GM23338 (cell line): Measurements from ENCODE around the gene ADAMTS7. TPM values are rescaled to one million over a fixed set of nuclear protein-coding genes. Genes with fewer than 3 reads are reported as not detected.

ENCODE experiments used
- ATAC-seq: fragments of 200-7000 bp; cut with Tn5 transposase; 3 replicates; pipeline ENCODE4 v1.9.1; 2020
- DNase-seq: peaks from one replicate; pipeline ENCODE4 v3.0.0-alpha.2; 2015; ENCODE audit warnings: low spot score
- H2AFZ ChIP-seq: fragments of 200-600 bp; sonication (generic); 2 replicates; pipeline ENCODE4 v1.8.0; 2016; ENCODE audit warnings: antibody characterized with exemption, mild to moderate bottlenecking, moderate library complexity
- H3F3A ChIP-seq: fragments of 200-600 bp; sonication (generic); replicated peaks from 2 replicates; pipeline ENCODE4 v1.8.0; 2017; ENCODE audit warnings: antibody characterized with exemption, mixed run types, low read depth
- H3K27ac ChIP-seq: fragments of 200-600 bp; sonication (generic); 2 replicates; pipeline ENCODE4 v1.6.1; 2016; ENCODE audit warnings: low read depth
- H3K27me3 ChIP-seq: fragments of 200-600 bp; sonication (generic); 2 replicates; pipeline ENCODE4 v1.8.0; 2016; ENCODE audit warnings: mild to moderate bottlenecking, mixed run types, moderate library complexity; ENCODE audit not compliant: insufficient read depth
- H3K36me3 ChIP-seq: fragments of 200-600 bp; sonication (generic); 2 replicates; pipeline ENCODE4 v1.8.0; 2016; ENCODE audit warnings: mild to moderate bottlenecking; ENCODE audit not compliant: insufficient read depth
- H3K4me1 ChIP-seq: fragments of 200-600 bp; sonication (generic); 2 replicates; pipeline ENCODE4 v1.8.0; 2016; ENCODE audit warnings: mild to moderate bottlenecking, moderate library complexity; ENCODE audit not compliant: insufficient read depth
- H3K4me2 ChIP-seq: fragments of 200-600 bp; sonication (generic); 2 replicates; pipeline ENCODE4 v1.7.1; 2017; ENCODE audit warnings: mixed run types
- H3K4me3 ChIP-seq: fragments of 200-600 bp; sonication (generic); 2 replicates; pipeline ENCODE4 v1.6.1; 2016; ENCODE audit warnings: mixed run types
- H3K79me2 ChIP-seq: fragments of 200-600 bp; sonication (generic); replicated peaks from 2 replicates; pipeline ENCODE4 v1.8.0; 2017; ENCODE audit warnings: mild to moderate bottlenecking; ENCODE audit not compliant: insufficient read depth
- H3K9me2 ChIP-seq: fragments of 200-600 bp; sonication (generic); 2 replicates; pipeline ENCODE4 v1.8.0; 2017; ENCODE audit not compliant: insufficient read depth
- H4K20me1 ChIP-seq: fragments of 200-600 bp; sonication (generic); replicated peaks from 2 replicates; pipeline ENCODE4 v1.8.0; 2017; ENCODE audit warnings: mild to moderate bottlenecking; ENCODE audit not compliant: insufficient read depth
- H3K27ac Mint-ChIP-seq: 2 replicates; pipeline ENCODE4 v1.8.0; 2020; ENCODE audit warnings: inconsistent platforms, mild to moderate bottlenecking, moderate library complexity, mixed read lengths
- H3K27me3 Mint-ChIP-seq: 3 replicates; pipeline ENCODE4 v1.8.0; 2022; ENCODE audit warnings: low read depth, mild to moderate bottlenecking, moderate library complexity, mixed read lengths, inconsistent platforms; ENCODE audit not compliant: insufficient read depth, poor library complexity
- H3K36me3 Mint-ChIP-seq: 3 replicates; pipeline ENCODE4 v1.8.0; 2021; ENCODE audit warnings: low read depth, mild to moderate bottlenecking, inconsistent platforms, moderate library complexity, mixed read lengths
- H3K4me1 Mint-ChIP-seq: 3 replicates; pipeline ENCODE4 v1.8.0; 2020; ENCODE audit warnings: mild to moderate bottlenecking, inconsistent platforms, mixed read lengths
- H3K4me3 Mint-ChIP-seq: 3 replicates; pipeline ENCODE4 v1.8.0; 2021; ENCODE audit warnings: moderate library complexity, mild to moderate bottlenecking, inconsistent platforms, mixed read lengths
- H3K9me3 Mint-ChIP-seq: 3 replicates; pipeline ENCODE4 v1.8.0; 2020; ENCODE audit warnings: moderate library complexity, mild to moderate bottlenecking, inconsistent platforms, mixed read lengths
- CREB1 ChIP-seq: fragments of 250-450 bp; sonication (Bioruptor Pico); IDR thresholded peaks from 2 replicates; pipeline ENCODE4 v1.5.0; 2020; ENCODE audit warnings: low read depth, mild to moderate bottlenecking, moderate library complexity
- EZH2 ChIP-seq: fragments of 200-600 bp; sonication (generic); IDR thresholded peaks from one replicate; pipeline ENCODE4 v1.8.0; 2017; ENCODE audit warnings: antibody characterized with exemption, mild to moderate bottlenecking, low read depth; ENCODE audit not compliant: unreplicated experiment
- EZH2phosphoT487 ChIP-seq: fragments of 200-600 bp; sonication (generic); IDR thresholded peaks from one replicate; pipeline ENCODE4 v1.8.1; 2018; ENCODE audit warnings: antibody characterized with exemption; ENCODE audit not compliant: unreplicated experiment
- JUNB ChIP-seq: IDR thresholded peaks from one replicate; pipeline ENCODE4 v1.6.1; 2016; ENCODE audit warnings: antibody characterized with exemption; ENCODE audit not compliant: unreplicated experiment
- NANOG ChIP-seq: IDR thresholded peaks from 2 replicates; pipeline ENCODE4 v1.6.1; 2016; ENCODE audit warnings: antibody characterized with exemption, borderline replicate concordance
- POLR2AphosphoS5 ChIP-seq: IDR thresholded peaks from 2 replicates; pipeline ENCODE4 v1.6.1; 2016; ENCODE audit warnings: antibody characterized with exemption, low read depth
- STAT1 ChIP-seq: IDR thresholded peaks from one replicate; pipeline ENCODE4 v1.6.1; 2016; ENCODE audit warnings: antibody characterized with exemption; ENCODE audit not compliant: unreplicated experiment
- ZNF331 ChIP-seq: fragments of 250-450 bp; sonication (Bioruptor Pico); IDR thresholded peaks from 2 replicates; pipeline ENCODE4 v1.5.0; 2020; ENCODE audit warnings: low read depth, mild to moderate bottlenecking, moderate library complexity
- polyA plus RNA-seq: library from polyadenylated mRNA; unstranded; fragments of >200 nt; fragmentation: Nextera tagmentation; extraction: Ambion mirVana; gene quantifications from 2 replicates; pipeline ENCODE4 v1.2.1, GENCODE V29; 2016
- total RNA-seq: library from RNA; depleted of rRNA; stranded (reverse); fragments of >200 nt; shearing (Covaris generic); gene quantifications from 2 replicates; pipeline ENCODE4 v1.2.3, GENCODE V29; 2014
- TF ChIP-seq, protein P1 (sequence below), 2 experiments: fragments of 200-600 bp in 1 of 2; sonication (generic) in 1 of 2; conservative IDR thresholded peaks; 2 replicates each; pipeline versions ENCODE4 v1.5.1 to v1.6.1; 2016 to 2017; ENCODE audit warnings: antibody characterized with exemption in 2 of 2, low read depth in 2 of 2, mild to moderate bottlenecking in 2 of 2, moderate library complexity in 1 of 2
- TF ChIP-seq, protein P2 (sequence below): fragments of 250-450 bp; sonication (Bioruptor Pico); IDR thresholded peaks from 2 replicates; pipeline ENCODE4 v1.5.0; 2020; ENCODE audit warnings: mild to moderate bottlenecking, moderate library complexity
- TF ChIP-seq, protein P3 (sequence below): IDR thresholded peaks from one replicate; pipeline ENCODE4 v1.6.1; 2018; ENCODE audit warnings: antibody characterized with exemption; ENCODE audit not compliant: unreplicated experiment
- TF ChIP-seq, protein P4 (sequence below): IDR thresholded peaks from 2 replicates; pipeline ENCODE4 v1.6.1; 2016; ENCODE audit warnings: antibody characterized with exemption

The ADAMTS7 gene
- total and polyA plus RNA-seq, 2 experiments from 2014 or later, result 11.6 to 52.7 TPM

DNA sequence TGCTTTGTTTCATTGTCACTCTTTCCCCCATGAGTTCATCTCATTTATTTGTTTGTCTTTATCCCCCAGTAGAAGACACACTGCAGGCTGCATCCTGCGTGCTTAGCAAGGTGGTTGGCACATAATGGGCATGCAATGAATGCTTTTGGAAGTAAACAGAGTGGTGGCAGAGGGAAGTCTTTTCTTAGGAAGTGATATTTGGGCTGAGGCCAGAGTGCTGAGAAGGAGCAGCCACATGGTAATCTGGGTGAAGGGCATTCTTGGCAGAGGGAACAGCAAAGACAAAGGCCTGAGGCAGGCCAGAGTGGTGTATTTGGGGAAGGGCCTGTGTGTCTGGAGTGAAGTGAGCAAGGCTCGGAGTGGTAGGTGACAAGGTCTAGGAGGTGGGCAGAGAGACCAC, 17.7 kb upstream of the ADAMTS7 start:
- no peak overlapping the region for H3K4me2 ChIP-seq
- Mint-ChIP-seq H3K4me1 (peaks cover 9% of the 10 kb centered on the region; the same call in 2 of the 3 replicates), H3K9me3 (no peaks in the 10 kb centered on the region), H3K36me3 (no peaks in the 10 kb centered on the region), H3K4me3 (no peak overlapping the region), H3K27me3 (peaks cover 9% of the 10 kb centered on the region), H3K27ac (no peak overlapping the region)
- ATAC-seq (no peak), DNase-seq (no peak)
- no peaks in the 10 kb centered on the region for H3K36me3 ChIP-seq
- no peak overlapping the region for H3K27ac ChIP-seq
- H2AFZ ChIP-seq, result no peak overlapping the region
- H3K27me3 ChIP-seq, result no peaks in the 10 kb centered on the region
- peaks cover 10% of the 10 kb centered on the region; the same call in 1 of the 2 replicates for H3K4me1 ChIP-seq
- no peak overlapping the region for H3K4me3 ChIP-seq
- no peaks in the 10 kb centered on the region for H3K9me2 ChIP-seq
- no peaks in the 10 kb centered on the region for H3K79me2 ChIP-seq
- no peaks in the 10 kb centered on the region for H4K20me1 ChIP-seq
- TF ChIP-seq EZH2 (no peak), ZNF331 (CRISPR knock-in tag) (no peak), POLR2AphosphoS5 (no peak), CREB1 (CRISPR knock-in tag) (no peak), JUNB (no peak), NANOG (no peak), STAT1 (no peak), EZH2phosphoT487 (no peak)
- TF ChIP-seq, protein P1, sequence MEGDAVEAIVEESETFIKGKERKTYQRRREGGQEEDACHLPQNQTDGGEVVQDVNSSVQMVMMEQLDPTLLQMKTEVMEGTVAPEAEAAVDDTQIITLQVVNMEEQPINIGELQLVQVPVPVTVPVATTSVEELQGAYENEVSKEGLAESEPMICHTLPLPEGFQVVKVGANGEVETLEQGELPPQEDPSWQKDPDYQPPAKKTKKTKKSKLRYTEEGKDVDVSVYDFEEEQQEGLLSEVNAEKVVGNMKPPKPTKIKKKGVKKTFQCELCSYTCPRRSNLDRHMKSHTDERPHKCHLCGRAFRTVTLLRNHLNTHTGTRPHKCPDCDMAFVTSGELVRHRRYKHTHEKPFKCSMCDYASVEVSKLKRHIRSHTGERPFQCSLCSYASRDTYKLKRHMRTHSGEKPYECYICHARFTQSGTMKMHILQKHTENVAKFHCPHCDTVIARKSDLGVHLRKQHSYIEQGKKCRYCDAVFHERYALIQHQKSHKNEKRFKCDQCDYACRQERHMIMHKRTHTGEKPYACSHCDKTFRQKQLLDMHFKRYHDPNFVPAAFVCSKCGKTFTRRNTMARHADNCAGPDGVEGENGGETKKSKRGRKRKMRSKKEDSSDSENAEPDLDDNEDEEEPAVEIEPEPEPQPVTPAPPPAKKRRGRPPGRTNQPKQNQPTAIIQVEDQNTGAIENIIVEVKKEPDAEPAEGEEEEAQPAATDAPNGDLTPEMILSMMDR (conservative IDR thresholded peaks at IDR 0.05; ENCODE audit: low read depth in 2 of 2), result no peak
- TF ChIP-seq, protein P2, sequence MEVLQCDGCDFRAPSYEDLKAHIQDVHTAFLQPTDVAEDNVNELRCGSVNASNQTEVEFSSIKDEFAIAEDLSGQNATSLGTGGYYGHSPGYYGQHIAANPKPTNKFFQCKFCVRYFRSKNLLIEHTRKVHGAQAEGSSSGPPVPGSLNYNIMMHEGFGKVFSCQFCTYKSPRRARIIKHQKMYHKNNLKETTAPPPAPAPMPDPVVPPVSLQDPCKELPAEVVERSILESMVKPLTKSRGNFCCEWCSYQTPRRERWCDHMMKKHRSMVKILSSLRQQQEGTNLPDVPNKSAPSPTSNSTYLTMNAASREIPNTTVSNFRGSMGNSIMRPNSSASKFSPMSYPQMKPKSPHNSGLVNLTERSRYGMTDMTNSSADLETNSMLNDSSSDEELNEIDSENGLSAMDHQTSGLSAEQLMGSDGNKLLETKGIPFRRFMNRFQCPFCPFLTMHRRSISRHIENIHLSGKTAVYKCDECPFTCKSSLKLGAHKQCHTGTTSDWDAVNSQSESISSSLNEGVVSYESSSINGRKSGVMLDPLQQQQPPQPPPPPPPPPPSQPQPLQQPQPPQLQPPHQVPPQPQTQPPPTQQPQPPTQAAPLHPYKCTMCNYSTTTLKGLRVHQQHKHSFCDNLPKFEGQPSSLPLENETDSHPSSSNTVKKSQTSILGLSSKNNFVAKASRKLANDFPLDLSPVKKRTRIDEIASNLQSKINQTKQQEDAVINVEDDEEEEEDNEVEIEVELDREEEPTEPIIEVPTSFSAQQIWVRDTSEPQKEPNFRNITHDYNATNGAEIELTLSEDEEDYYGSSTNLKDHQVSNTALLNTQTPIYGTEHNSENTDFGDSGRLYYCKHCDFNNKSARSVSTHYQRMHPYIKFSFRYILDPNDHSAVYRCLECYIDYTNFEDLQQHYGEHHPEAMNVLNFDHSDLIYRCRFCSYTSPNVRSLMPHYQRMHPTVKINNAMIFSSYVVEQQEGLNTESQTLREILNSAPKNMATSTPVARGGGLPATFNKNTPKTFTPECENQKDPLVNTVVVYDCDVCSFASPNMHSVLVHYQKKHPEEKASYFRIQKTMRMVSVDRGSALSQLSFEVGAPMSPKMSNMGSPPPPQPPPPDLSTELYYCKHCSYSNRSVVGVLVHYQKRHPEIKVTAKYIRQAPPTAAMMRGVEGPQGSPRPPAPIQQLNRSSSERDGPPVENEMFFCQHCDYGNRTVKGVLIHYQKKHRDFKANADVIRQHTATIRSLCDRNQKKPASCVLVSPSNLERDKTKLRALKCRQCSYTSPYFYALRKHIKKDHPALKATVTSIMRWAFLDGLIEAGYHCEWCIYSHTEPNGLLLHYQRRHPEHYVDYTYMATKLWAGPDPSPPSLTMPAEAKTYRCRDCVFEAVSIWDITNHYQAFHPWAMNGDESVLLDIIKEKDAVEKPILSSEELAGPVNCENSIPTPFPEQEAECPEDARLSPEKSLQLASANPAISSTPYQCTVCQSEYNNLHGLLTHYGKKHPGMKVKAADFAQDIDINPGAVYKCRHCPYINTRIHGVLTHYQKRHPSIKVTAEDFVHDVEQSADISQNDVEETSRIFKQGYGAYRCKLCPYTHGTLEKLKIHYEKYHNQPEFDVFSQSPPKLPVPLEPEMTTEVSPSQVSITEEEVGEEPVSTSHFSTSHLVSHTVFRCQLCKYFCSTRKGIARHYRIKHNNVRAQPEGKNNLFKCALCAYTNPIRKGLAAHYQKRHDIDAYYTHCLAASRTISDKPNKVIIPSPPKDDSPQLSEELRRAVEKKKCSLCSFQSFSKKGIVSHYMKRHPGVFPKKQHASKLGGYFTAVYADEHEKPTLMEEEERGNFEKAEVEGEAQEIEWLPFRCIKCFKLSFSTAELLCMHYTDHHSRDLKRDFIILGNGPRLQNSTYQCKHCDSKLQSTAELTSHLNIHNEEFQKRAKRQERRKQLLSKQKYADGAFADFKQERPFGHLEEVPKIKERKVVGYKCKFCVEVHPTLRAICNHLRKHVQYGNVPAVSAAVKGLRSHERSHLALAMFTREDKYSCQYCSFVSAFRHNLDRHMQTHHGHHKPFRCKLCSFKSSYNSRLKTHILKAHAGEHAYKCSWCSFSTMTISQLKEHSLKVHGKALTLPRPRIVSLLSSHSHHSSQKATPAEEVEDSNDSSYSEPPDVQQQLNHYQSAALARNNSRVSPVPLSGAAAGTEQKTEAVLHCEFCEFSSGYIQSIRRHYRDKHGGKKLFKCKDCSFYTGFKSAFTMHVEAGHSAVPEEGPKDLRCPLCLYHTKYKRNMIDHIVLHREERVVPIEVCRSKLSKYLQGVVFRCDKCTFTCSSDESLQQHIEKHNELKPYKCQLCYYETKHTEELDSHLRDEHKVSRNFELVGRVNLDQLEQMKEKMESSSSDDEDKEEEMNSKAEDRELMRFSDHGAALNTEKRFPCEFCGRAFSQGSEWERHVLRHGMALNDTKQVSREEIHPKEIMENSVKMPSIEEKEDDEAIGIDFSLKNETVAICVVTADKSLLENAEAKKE (CRISPR knock-in tag), result no peak
- TF ChIP-seq, protein P3, sequence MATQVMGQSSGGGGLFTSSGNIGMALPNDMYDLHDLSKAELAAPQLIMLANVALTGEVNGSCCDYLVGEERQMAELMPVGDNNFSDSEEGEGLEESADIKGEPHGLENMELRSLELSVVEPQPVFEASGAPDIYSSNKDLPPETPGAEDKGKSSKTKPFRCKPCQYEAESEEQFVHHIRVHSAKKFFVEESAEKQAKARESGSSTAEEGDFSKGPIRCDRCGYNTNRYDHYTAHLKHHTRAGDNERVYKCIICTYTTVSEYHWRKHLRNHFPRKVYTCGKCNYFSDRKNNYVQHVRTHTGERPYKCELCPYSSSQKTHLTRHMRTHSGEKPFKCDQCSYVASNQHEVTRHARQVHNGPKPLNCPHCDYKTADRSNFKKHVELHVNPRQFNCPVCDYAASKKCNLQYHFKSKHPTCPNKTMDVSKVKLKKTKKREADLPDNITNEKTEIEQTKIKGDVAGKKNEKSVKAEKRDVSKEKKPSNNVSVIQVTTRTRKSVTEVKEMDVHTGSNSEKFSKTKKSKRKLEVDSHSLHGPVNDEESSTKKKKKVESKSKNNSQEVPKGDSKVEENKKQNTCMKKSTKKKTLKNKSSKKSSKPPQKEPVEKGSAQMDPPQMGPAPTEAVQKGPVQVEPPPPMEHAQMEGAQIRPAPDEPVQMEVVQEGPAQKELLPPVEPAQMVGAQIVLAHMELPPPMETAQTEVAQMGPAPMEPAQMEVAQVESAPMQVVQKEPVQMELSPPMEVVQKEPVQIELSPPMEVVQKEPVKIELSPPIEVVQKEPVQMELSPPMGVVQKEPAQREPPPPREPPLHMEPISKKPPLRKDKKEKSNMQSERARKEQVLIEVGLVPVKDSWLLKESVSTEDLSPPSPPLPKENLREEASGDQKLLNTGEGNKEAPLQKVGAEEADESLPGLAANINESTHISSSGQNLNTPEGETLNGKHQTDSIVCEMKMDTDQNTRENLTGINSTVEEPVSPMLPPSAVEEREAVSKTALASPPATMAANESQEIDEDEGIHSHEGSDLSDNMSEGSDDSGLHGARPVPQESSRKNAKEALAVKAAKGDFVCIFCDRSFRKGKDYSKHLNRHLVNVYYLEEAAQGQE, result no peak
- TF ChIP-seq, protein P4, sequence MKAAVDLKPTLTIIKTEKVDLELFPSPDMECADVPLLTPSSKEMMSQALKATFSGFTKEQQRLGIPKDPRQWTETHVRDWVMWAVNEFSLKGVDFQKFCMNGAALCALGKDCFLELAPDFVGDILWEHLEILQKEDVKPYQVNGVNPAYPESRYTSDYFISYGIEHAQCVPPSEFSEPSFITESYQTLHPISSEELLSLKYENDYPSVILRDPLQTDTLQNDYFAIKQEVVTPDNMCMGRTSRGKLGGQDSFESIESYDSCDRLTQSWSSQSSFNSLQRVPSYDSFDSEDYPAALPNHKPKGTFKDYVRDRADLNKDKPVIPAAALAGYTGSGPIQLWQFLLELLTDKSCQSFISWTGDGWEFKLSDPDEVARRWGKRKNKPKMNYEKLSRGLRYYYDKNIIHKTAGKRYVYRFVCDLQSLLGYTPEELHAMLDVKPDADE, result no peak
- 0 out of 2 replicates have a peak, but pooled peaks cover 3% of the 10 kb centered on the region for H3F3A ChIP-seq
